PFSK-1 (cell line): ENCODE data around the gene VPS13D.

Experiments
- FOXP2 ChIP-seq: optimal IDR thresholded peaks from 2 replicates; pipeline ENCODE3; 2011; ENCODE audit warnings: borderline replicate concordance, control low read depth, inconsistent platforms; ENCODE audit not compliant: insufficient read depth; ENCODE audit errors: extremely low read length, extremely low read depth
- POLR2AphosphoS5 ChIP-seq: IDR thresholded peaks from 2 replicates; pipeline ENCODE4 v1.6.1; 2012; ENCODE audit warnings: low read depth, mild to moderate bottlenecking, control low read depth, low read length, moderate library complexity
- SIN3A ChIP-seq: IDR thresholded peaks from 2 replicates; pipeline ENCODE4 v1.6.1; 2012; ENCODE audit warnings: mild to moderate bottlenecking, low read length, moderate library complexity, borderline replicate concordance; ENCODE audit not compliant: insufficient read depth
- TAF1 ChIP-seq: IDR thresholded peaks from 2 replicates; pipeline ENCODE4 v1.6.1; 2012; ENCODE audit warnings: low read length, control low read depth, borderline replicate concordance; ENCODE audit not compliant: insufficient read depth
- TF ChIP-seq, protein P1 (sequence below), 2 experiments: IDR thresholded peaks; 2 replicates each; pipeline versions ENCODE4 v1.6.1 to v1.8.0; 2011 to 2012; ENCODE audit warnings: low read depth in 2 of 2, low read length in 2 of 2, control low read depth in 1 of 2, inconsistent platforms in 1 of 2, mild to moderate bottlenecking in 1 of 2, moderate library complexity in 1 of 2; ENCODE audit not compliant: insufficient read depth in 1 of 2

The VPS13D gene

GRCh38 chr1:12436817-12437599, 207.2 kb downstream of the VPS13D start:
- TF ChIP-seq SIN3A = no peak
- TF ChIP-seq FOXP2 = no peak
- TF ChIP-seq POLR2AphosphoS5 = no peak
- TF ChIP-seq, protein P1, sequence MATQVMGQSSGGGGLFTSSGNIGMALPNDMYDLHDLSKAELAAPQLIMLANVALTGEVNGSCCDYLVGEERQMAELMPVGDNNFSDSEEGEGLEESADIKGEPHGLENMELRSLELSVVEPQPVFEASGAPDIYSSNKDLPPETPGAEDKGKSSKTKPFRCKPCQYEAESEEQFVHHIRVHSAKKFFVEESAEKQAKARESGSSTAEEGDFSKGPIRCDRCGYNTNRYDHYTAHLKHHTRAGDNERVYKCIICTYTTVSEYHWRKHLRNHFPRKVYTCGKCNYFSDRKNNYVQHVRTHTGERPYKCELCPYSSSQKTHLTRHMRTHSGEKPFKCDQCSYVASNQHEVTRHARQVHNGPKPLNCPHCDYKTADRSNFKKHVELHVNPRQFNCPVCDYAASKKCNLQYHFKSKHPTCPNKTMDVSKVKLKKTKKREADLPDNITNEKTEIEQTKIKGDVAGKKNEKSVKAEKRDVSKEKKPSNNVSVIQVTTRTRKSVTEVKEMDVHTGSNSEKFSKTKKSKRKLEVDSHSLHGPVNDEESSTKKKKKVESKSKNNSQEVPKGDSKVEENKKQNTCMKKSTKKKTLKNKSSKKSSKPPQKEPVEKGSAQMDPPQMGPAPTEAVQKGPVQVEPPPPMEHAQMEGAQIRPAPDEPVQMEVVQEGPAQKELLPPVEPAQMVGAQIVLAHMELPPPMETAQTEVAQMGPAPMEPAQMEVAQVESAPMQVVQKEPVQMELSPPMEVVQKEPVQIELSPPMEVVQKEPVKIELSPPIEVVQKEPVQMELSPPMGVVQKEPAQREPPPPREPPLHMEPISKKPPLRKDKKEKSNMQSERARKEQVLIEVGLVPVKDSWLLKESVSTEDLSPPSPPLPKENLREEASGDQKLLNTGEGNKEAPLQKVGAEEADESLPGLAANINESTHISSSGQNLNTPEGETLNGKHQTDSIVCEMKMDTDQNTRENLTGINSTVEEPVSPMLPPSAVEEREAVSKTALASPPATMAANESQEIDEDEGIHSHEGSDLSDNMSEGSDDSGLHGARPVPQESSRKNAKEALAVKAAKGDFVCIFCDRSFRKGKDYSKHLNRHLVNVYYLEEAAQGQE (IDR thresholded peaks at IDR 0.05; ENCODE audit: insufficient read depth in 1 of 2, low read depth in 2 of 2, low read length in 2 of 2) = no peak
- no peak for TF ChIP-seq TAF1

DNA sequence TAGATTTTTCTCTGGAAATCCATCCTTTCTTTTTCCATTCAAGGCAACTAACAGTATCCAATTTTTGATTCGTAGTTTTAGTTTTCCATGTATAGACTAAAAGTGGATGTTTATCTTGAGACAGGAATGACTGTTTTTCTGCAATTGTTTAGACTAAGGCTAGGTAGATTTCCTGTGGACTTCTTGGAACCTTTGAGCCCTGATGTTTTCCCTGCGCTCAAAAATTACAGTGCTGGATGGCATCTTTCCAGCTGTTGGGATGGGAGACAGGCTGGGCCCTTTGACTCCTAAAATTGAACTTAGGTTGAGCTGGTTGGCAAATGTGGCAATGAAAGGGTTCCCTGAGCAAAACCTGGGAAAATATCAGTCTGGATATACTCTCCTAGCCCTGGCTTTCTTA, 207.8 kb downstream of the VPS13D start:
- TF ChIP-seq TAF1 (no peak), FOXP2 (no peak), SIN3A (no peak), POLR2AphosphoS5 (no peak)
- TF ChIP-seq, protein P1 (IDR thresholded peaks at IDR 0.05; ENCODE audit: insufficient read depth in 1 of 2, low read depth in 2 of 2, low read length in 2 of 2) = no peak

DNA sequence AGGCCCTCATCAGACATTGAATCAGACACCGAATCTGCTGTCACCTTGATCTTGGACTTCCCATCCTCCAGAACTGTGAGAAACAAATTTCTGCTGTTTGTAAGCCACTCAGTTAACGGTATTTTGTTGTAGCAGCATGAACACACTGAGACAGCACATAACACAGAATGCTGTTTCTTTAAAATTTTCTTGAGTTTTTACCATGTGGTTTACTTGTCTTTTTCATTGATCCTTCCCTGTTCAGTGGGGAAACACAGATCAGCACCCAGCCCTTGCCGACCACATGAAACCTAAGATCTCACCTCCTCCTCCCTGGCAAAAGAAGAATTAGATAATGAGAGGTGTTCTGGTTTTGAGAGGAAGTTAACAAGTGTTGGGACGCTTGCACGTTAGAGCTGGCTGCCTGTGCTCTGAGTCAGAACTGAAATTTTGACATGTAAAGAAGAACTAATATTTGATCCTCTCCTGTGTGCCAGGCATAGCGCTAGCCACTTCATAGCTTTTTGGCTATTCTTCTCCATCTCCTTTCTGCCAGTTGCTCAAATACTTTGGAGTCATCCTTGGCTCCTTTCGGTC, 208.6 kb downstream of the VPS13D start:
- TF ChIP-seq TAF1 = no peak
- TF ChIP-seq SIN3A = no peak
- TF ChIP-seq FOXP2 = no peak
- TF ChIP-seq, protein P1 (IDR thresholded peaks at IDR 0.05; ENCODE audit: insufficient read depth in 1 of 2, low read depth in 2 of 2, low read length in 2 of 2) = no peak
- no peak for TF ChIP-seq POLR2AphosphoS5

DNA sequence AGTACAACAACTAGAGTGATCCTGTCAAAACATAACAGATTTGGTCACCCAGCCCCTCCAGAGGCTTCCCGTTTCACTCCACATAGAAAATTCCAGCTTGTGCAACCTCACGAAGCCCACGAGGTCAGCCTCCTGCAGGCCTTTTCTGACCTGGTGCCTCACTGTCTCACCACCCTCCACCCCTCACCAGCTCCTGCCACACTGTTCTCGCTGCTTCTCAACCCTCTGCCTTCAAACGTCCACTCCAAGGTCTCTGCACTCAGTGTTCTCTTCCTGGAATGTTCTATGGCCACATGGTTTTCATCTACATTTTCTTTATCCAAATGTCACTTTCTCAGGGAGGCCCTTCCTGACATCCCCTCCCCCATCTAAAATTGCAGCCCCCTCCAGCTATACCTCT, 209.2 kb downstream of the VPS13D start:
- TF ChIP-seq FOXP2 (no peak), POLR2AphosphoS5 (no peak), TAF1 (no peak), SIN3A (no peak)
- TF ChIP-seq, protein P1 (IDR thresholded peaks at IDR 0.05; ENCODE audit: insufficient read depth in 1 of 2, low read depth in 2 of 2, low read length in 2 of 2) = no peak
